Measurements from ENCODE around the gene C2CD5. TPM values are rescaled to one million over a fixed set of nuclear protein-coding genes. Genes with fewer than 3 reads are reported as not detected.

The C2CD5 gene
- total RNA-seq, 2 experiments from 2014 or later = 32.6 to 32.8 TPM

DNA sequence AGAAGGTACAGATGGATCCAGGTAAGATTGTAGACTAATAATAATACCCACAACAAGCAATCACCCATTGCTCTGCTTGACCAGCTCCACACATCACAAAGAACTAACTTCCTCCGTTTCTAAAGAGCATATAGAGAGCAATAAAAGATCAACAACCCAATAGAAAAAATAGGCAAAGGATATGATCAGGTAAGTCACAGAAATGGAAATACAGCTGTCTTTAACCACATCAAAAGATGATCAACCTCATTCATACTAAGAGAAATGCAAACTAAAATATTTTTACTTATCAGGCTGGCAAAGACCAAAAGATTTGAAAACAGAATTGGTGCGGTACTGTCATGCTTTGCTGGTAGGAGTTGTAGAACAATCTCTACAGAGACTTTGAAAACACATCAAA lies 8.9 kb downstream of the C2CD5 start:
- ChIA-PET CTCF (interaction anchor here (0.8 to 0.9 kb wide), 2 partner anchors 102 to 137 kb away, joined by 3 read pairs; no protein-coding TSS in a partner anchor), POLR2A (no interaction called here)
- peaks cover 29% of the 10 kb centered on the region for H3K36me3 Mint-ChIP-seq
- H3K27me3 Mint-ChIP-seq = no peaks in the 10 kb centered on the region
- DNase-seq = no peak
- H3K4me1 Mint-ChIP-seq (ENCODE audit: low read depth) = peaks cover 32% of the 10 kb centered on the region
- H3K4me3 Mint-ChIP-seq = no peak overlapping the region
- H3K27ac Mint-ChIP-seq = no peak overlapping the region
- peaks cover 3% of the 10 kb centered on the region for H3K9me3 Mint-ChIP-seq
- intact Hi-C loops (cut with micrococcal nuclease) = loop anchor here (1.0 kb wide), 1 partner anchor 8 kb away; no protein-coding TSS in a partner anchor

- ChIA-PET POLR2A (no interaction called here), CTCF (no interaction called here)
- intact Hi-C loops (cut with micrococcal nuclease) = loop anchor here (1.0 kb wide), 1 partner anchor 8 kb away; no protein-coding TSS in a partner anchor
- no peaks in the 10 kb centered on the region for H3K27me3 Mint-ChIP-seq
- no peak for DNase-seq
- peaks cover 28% of the 10 kb centered on the region for H3K36me3 Mint-ChIP-seq
- no peak overlapping the region for H3K4me3 Mint-ChIP-seq
- H3K9me3 Mint-ChIP-seq = peaks cover 3% of the 10 kb centered on the region
- H3K27ac Mint-ChIP-seq = no peak overlapping the region
- H3K4me1 Mint-ChIP-seq (ENCODE audit: low read depth) = peaks cover 32% of the 10 kb centered on the region
These were observed 9.3 kb downstream of the C2CD5 start for GRCh38 chr12:22535038-22535437.

DNA sequence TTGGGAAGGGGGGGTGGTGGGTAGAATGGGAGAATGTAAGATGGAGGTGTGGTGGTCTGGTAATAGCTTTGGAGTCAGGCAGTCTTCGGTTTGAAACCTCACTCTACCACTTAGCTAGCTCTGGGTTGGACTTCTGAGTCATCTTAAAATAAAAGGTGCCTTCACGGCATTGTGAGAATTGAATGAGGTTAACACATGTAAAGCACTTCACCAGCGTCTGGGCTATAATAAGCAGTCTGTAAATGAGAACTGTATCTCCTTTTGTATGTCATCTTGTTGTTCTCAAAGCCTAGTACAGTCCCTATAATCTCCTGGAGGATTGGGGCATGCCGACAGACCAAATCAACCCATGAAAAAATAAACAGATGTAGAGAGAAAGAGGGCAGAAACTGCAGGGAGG lies 11.2 kb downstream of the C2CD5 start:
- intact Hi-C loops (cut with micrococcal nuclease) = no loop called here
- Mint-ChIP-seq H3K27ac (no peak overlapping the region), H3K27me3 (no peaks in the 10 kb centered on the region), H3K36me3 (peaks cover 25% of the 10 kb centered on the region), H3K4me1 (ENCODE audit: low read depth) (peaks cover 24% of the 10 kb centered on the region), H3K9me3 (peaks cover 3% of the 10 kb centered on the region), H3K4me3 (no peak overlapping the region)
- POLR2A ChIA-PET = no interaction called here
- CTCF ChIA-PET = no interaction called here
- DNase-seq = no peak

DNA sequence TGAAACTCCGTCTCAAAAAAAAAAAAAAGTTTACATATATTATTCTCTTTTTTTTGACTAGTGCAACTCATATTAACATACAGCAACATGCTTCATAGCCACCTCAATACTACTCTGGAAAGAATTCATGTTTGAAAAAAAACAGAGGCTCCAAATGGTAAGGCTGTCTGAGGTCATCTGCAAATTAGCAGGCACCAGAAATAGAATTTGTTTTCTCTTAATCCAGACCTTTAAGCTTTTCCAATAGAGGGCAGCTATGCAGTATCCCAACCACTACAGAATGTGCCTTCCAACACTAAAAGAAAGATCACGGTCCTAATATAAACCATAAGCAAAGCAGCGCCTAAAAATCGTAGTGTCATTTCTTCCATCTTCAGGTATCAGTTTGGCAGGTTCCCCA lies 12.0 kb downstream of the C2CD5 start:
- no peaks in the 10 kb centered on the region for H3K27me3 Mint-ChIP-seq

DNA sequence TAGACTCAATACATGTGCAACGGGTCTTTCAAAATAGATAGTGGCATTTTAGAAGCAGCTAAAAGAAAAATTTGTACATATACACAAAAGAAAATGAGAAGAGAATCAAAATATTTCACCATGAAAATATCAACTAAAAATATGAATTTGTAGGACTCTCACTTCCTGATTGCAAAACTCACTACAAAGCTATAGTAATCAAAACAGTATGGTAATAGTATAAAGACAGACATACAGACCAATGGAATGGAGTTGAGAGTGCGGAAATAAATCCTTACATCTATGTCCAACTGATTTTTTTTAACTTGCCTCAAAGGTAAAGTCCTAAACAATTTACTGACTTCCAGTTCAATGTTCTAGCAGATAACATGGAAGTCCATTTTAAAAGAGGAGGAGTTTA lies 13.1 kb downstream of the C2CD5 start:
- H3K4me3 Mint-ChIP-seq = no peak overlapping the region
- no peak overlapping the region for H3K27ac Mint-ChIP-seq
- POLR2A ChIA-PET = no interaction called here
- H3K9me3 Mint-ChIP-seq = peaks cover 3% of the 10 kb centered on the region
- H3K4me1 Mint-ChIP-seq (ENCODE audit: low read depth) = peaks cover 14% of the 10 kb centered on the region
- intact Hi-C loops (cut with micrococcal nuclease) = no loop called here
- CTCF ChIA-PET = interaction anchor here (1.3 to 1.7 kb wide), 2 partner anchors 99 to 101 kb away, joined by 6 to 7 read pairs; no protein-coding TSS in a partner anchor
- peaks cover 25% of the 10 kb centered on the region for H3K36me3 Mint-ChIP-seq
- no peak for DNase-seq
- H3K27me3 Mint-ChIP-seq = no peaks in the 10 kb centered on the region

More for the DNA sequence above, 12.0 kb downstream of the C2CD5 start:
- DNase-seq = no peak
- intact Hi-C loops (cut with micrococcal nuclease) = no loop called here
- ChIA-PET POLR2A (no interaction called here), CTCF (no interaction called here)
- no peak overlapping the region for H3K4me3 Mint-ChIP-seq
- H3K4me1 Mint-ChIP-seq (ENCODE audit: low read depth) = peaks cover 19% of the 10 kb centered on the region
- peaks cover 25% of the 10 kb centered on the region for H3K36me3 Mint-ChIP-seq
- H3K27ac Mint-ChIP-seq = no peak overlapping the region
- peaks cover 3% of the 10 kb centered on the region for H3K9me3 Mint-ChIP-seq

- POLR2A ChIA-PET = no interaction called here
- Mint-ChIP-seq H3K36me3 (peaks cover 26% of the 10 kb centered on the region), H3K27me3 (no peaks in the 10 kb centered on the region)
These were observed 14.9 kb downstream of the C2CD5 start for GRCh38 chr12:22529281-22530060.

GRCh38 chr12:22527999-22528398 lies 16.3 kb downstream of the C2CD5 start:
- Mint-ChIP-seq H3K36me3 (peaks cover 29% of the 10 kb centered on the region), H3K9me3 (peaks cover 3% of the 10 kb centered on the region), H3K4me3 (no peak overlapping the region), H3K27me3 (no peaks in the 10 kb centered on the region), H3K27ac (no peak overlapping the region), H3K4me1 (ENCODE audit: low read depth) (peaks cover 3% of the 10 kb centered on the region)
- POLR2A ChIA-PET = no interaction called here
- CTCF ChIA-PET = interaction anchor here (1.0 to 1.9 kb wide), 2 partner anchors 20 to 143 kb away, joined by 3 to 9 read pairs; no protein-coding TSS in a partner anchor
- intact Hi-C loops (cut with micrococcal nuclease) = no loop called here
- no peak for DNase-seq

More at GRCh38 chr12:22529281-22530060, 14.9 kb downstream of the C2CD5 start:
- intact Hi-C loops (cut with micrococcal nuclease) = loop anchor here (1.0 kb wide), 2 partner anchors 98 to 141 kb away; no protein-coding TSS in a partner anchor
- Mint-ChIP-seq H3K4me1 (ENCODE audit: low read depth) (peaks cover 4% of the 10 kb centered on the region), H3K27ac (no peak overlapping the region), H3K4me3 (no peak overlapping the region), H3K9me3 (peaks cover 3% of the 10 kb centered on the region)
- DNase-seq = no peak
- CTCF ChIA-PET = interaction anchor here (0.6 to 1.9 kb wide), 22 partner anchors 9 to 181 kb away, joined by 3 to 11 read pairs (median 4); partner anchors contain the start of gene ETNK1

- Mint-ChIP-seq H3K4me3 (no peak overlapping the region), H3K36me3 (peaks cover 26% of the 10 kb centered on the region), H3K9me3 (peaks cover 3% of the 10 kb centered on the region), H3K4me1 (ENCODE audit: low read depth) (peaks cover 3% of the 10 kb centered on the region), H3K27ac (no peak overlapping the region), H3K27me3 (no peaks in the 10 kb centered on the region)
- POLR2A ChIA-PET = no interaction called here
- DNase-seq = no peak
- CTCF ChIA-PET = no interaction called here
- intact Hi-C loops (cut with micrococcal nuclease) = no loop called here
These were observed 17.5 kb downstream of the C2CD5 start for GRCh38 chr12:22526836-22527235.

- Mint-ChIP-seq H3K36me3 (peaks cover 20% of the 10 kb centered on the region), H3K4me1 (ENCODE audit: low read depth) (peaks cover 3% of the 10 kb centered on the region), H3K9me3 (no peaks in the 10 kb centered on the region), H3K4me3 (no peak overlapping the region), H3K27me3 (no peaks in the 10 kb centered on the region), H3K27ac (no peak overlapping the region)
- POLR2A ChIA-PET = no interaction called here
- intact Hi-C loops (cut with micrococcal nuclease) = no loop called here
- no peak for DNase-seq
- CTCF ChIA-PET = interaction anchor here (1.5 kb wide), 1 partner anchor 442 kb away, joined by 3 read pairs; no protein-coding TSS in a partner anchor
These were observed 18.9 kb downstream of the C2CD5 start for GRCh38 chr12:22525426-22525825.

DNA sequence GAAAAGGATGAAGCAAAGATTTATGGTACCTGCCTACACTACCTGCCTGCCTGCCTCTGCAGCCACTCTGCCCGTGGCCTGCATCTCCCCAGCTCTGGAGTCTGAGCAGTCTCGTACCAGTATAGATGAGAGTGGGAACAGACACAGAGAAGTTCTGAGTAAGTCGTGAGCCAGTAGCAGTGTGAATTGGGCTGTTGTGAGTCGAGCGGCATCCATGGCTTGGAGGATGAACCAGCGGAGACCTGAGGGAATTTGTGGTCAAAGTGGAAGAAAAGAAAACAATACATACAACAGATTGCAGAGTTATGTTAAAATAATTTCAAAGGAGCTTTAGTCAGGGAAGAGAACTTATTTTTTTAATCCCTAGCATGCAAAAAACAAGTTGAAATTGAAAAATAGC lies 25.3 kb downstream of the C2CD5 start:
- Mint-ChIP-seq H3K36me3 (peaks cover 25% of the 10 kb centered on the region), H3K4me3 (no peak overlapping the region), H3K27me3 (no peaks in the 10 kb centered on the region), H3K27ac (no peak overlapping the region), H3K9me3 (no peaks in the 10 kb centered on the region), H3K4me1 (ENCODE audit: low read depth) (no peaks in the 10 kb centered on the region)
- CTCF ChIA-PET = no interaction called here
- POLR2A ChIA-PET = no interaction called here
- intact Hi-C loops (cut with micrococcal nuclease) = no loop called here
- no peak for DNase-seq

- CTCF ChIA-PET = no interaction called here
- Mint-ChIP-seq H3K9me3 (no peaks in the 10 kb centered on the region), H3K4me3 (no peak overlapping the region), H3K27ac (no peak overlapping the region), H3K4me1 (ENCODE audit: low read depth) (no peaks in the 10 kb centered on the region), H3K27me3 (no peaks in the 10 kb centered on the region), H3K36me3 (peaks cover 21% of the 10 kb centered on the region)
- DNase-seq = no peak
- POLR2A ChIA-PET = no interaction called here
- intact Hi-C loops (cut with micrococcal nuclease) = no loop called here
These were observed 26.2 kb downstream of the C2CD5 start for GRCh38 chr12:22518060-22518719.

GRCh38 chr12:22514875-22515274 lies 29.5 kb downstream of the C2CD5 start:
- H3K9me3 Mint-ChIP-seq = no peaks in the 10 kb centered on the region
- H3K36me3 Mint-ChIP-seq = peaks cover 17% of the 10 kb centered on the region
- CTCF ChIA-PET = no interaction called here
- no peaks in the 10 kb centered on the region for H3K4me1 Mint-ChIP-seq (ENCODE audit: low read depth)
- no peak for DNase-seq
- intact Hi-C loops (cut with micrococcal nuclease) = no loop called here
- no peaks in the 10 kb centered on the region for H3K27me3 Mint-ChIP-seq
- POLR2A ChIA-PET = no interaction called here
- H3K27ac Mint-ChIP-seq = no peak overlapping the region
- no peak overlapping the region for H3K4me3 Mint-ChIP-seq

Measured in activated CD4-positive, alpha-beta memory T cell treated with anti-CD3 and anti-CD28 coated beads for 36 hours (primary cell).